Measurements from ENCODE around the gene GNAQ. TPM values are rescaled to one million over a fixed set of nuclear protein-coding genes. Genes with fewer than 3 reads are reported as not detected.

Gene GNAQ
- total and polyA plus RNA-seq, 12 donors, result 5.4 to 19.8 (median 13.2) TPM

DNA sequence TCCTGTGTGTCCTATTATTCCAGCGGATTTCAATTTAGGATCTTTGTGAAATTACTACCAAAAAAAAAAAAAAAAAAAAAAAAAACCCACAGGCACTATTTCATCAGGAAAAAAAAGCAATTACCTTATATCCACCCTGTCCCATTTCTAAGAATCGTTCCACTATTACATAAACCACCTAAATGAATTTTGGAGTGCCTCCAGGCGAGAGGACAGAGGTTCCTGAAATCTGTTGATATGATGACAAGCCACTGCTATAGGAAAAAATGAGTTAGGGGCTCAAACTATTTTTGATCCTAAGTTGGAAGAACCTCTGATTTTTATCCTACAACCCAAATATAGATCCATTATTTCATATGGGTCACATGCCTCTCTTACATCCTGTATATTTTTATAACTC lies 177.9 kb downstream of the GNAQ start:
- 80 to 84% methylated on average over 3 of the region's 3 CpGs for WGBS, 2 donors
- TF ChIP-seq, protein P1, sequence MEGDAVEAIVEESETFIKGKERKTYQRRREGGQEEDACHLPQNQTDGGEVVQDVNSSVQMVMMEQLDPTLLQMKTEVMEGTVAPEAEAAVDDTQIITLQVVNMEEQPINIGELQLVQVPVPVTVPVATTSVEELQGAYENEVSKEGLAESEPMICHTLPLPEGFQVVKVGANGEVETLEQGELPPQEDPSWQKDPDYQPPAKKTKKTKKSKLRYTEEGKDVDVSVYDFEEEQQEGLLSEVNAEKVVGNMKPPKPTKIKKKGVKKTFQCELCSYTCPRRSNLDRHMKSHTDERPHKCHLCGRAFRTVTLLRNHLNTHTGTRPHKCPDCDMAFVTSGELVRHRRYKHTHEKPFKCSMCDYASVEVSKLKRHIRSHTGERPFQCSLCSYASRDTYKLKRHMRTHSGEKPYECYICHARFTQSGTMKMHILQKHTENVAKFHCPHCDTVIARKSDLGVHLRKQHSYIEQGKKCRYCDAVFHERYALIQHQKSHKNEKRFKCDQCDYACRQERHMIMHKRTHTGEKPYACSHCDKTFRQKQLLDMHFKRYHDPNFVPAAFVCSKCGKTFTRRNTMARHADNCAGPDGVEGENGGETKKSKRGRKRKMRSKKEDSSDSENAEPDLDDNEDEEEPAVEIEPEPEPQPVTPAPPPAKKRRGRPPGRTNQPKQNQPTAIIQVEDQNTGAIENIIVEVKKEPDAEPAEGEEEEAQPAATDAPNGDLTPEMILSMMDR (IDR thresholded peaks at IDR 0.05), result no peak
- H3K27ac ChIP-seq, result no peak overlapping the region
- DNase-seq, result no peak
- H3K9me3 ChIP-seq, result peaks cover 0 to 3% (median 0%) of the 10 kb centered on the region in 11 donors
- H3K4me3 ChIP-seq, result no peak overlapping the region
- ATAC-seq, result no peak
- intact Hi-C loops (cut with DNase I), result no loop called here
- no peaks in the 10 kb centered on the region for H3K27me3 ChIP-seq
- H3K36me3 ChIP-seq, result no peaks in the 10 kb centered on the region
- peaks cover 6 to 67% (median 23%) of the 10 kb centered on the region in 9 donors for H3K4me1 ChIP-seq

DNA sequence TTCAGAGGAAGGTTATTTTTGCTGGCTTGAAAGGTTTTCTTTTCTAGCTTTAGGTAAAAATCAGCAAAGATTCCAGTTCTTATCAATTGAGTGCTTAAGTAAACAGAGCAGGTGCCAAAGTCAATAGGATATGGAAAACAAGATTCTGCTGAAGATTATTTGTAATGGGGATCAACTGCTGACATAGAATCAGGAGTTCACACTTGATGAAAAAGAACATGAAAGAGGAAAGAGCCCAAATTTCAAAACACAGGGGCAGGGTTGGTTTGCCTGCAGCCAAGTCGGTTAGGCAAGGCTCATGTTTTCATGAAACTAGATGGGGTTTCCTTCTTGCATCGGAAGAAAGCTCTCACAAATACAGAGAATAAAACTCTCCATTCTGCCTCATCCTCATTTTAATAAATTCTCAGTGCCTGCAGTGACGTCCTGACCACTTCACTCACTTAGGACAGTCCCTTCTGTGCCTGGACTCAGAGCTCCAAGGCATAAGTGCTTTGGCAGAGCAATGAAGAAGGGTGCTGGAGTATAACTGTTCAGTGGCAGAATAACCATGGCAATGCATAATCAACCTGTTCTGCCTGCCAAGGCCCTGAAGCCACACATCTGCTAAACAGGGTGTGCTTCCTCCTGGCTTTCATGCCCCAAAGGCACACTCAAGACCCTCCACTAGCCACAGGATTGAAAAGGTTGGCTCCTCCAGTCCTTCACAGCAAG lies 179.6 kb downstream of the GNAQ start:
- H3K27ac ChIP-seq, result peak overlapping the region in 3 of 10 donors; percentile 9 to 37 (median 16)
- intact Hi-C loops (cut with DNase I), result no loop called here
- DNase-seq, result no peak
- no peak for ATAC-seq
- WGBS, 2 donors, result 72 to 87% methylated on average over 3 of the region's 3 CpGs
- H3K4me3 ChIP-seq, result no peak overlapping the region
- no peaks in the 10 kb centered on the region for H3K27me3 ChIP-seq
- H3K4me1 ChIP-seq, result peaks cover 7 to 82% (median 39%) of the 10 kb centered on the region in 9 donors
- H3K36me3 ChIP-seq, result no peaks in the 10 kb centered on the region
- TF ChIP-seq, protein P1 (IDR thresholded peaks at IDR 0.05), result no peak
- H3K9me3 ChIP-seq, result no peaks in the 10 kb centered on the region

DNA sequence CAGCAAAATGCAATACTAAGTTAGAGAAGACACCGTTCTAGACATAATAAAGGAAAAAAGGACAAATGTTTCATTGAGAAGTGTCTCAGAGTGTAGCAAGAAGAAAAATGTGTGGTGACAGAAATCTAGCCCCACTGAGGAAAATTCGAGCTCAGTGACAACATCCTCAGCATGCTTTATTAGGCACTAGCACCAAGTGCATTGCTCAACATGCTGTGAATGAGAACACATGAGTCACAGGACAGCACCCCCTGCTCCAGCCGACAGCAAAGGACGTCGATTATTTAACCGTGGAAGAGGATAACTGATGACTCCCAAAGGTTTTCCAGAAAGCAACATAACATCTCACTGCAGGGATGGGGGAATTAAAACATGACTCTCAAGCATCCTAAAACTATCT lies 182.7 kb downstream of the GNAQ start:
- peaks cover 5 to 89% (median 58%) of the 10 kb centered on the region in 9 donors for H3K4me1 ChIP-seq
- H3K4me3 ChIP-seq, result no peak overlapping the region
- no peaks in the 10 kb centered on the region for H3K27me3 ChIP-seq
- TF ChIP-seq, protein P1 (IDR thresholded peaks at IDR 0.05), result no peak
- no peaks in the 10 kb centered on the region for H3K36me3 ChIP-seq
- WGBS, 2 donors, result 56 to 65% methylated on average over 6 of the region's 6 CpGs
- DNase-seq (peak; percentile 23 to 39), ATAC-seq (peak; percentile 62 to 94 (median 76))
- peak overlapping the region in 9 of 10 donors; percentile 51 to 81 (median 62) for H3K27ac ChIP-seq
- intact Hi-C loops (cut with DNase I), result loop anchor here in 2 of 10 donors (5.0 to 10.0 kb wide), 2 partner anchors 183 to 186 kb away; partner anchors contain the start of gene GNAQ (in 2 of the 2)
- no peaks in the 10 kb centered on the region for H3K9me3 ChIP-seq

DNA sequence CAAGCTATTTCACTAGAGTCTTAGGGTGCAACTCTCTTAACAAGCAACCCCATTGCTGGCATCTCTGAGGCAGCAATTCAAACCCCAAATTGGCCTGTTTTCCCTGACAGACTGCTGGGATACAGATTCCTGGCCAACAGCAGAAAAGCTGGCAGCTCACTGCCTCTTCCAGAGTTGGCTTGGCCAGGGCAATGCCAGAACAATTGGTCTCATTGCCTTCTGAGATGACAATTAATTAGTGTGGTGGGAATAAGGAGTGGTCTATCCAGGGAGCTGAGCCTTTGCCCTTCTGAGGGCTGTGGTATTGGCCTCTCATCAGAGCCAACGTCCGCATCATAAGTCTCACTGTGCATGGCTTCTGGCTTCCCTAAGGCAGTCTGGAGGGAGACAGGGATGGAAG lies 183.2 kb downstream of the GNAQ start:
- no peaks in the 10 kb centered on the region for H3K27me3 ChIP-seq
- peak in 2 of 8 donors; percentile 20 to 57 for ATAC-seq
- no peaks in the 10 kb centered on the region for H3K36me3 ChIP-seq
- no peak for DNase-seq
- H3K27ac ChIP-seq, result peak overlapping the region in 9 of 10 donors; percentile 51 to 81 (median 62)
- 78 to 85% methylated on average over 2 of the region's 2 CpGs for WGBS, 2 donors
- intact Hi-C loops (cut with DNase I), result loop anchor here in 2 of 10 donors (5.0 to 10.0 kb wide), 2 partner anchors 184 to 186 kb away; partner anchors contain the start of gene GNAQ (in 2 of the 2)
- TF ChIP-seq, protein P1 (IDR thresholded peaks at IDR 0.05), result no peak
- H3K9me3 ChIP-seq, result no peaks in the 10 kb centered on the region
- no peak overlapping the region for H3K4me3 ChIP-seq
- H3K4me1 ChIP-seq, result peaks cover 5 to 89% (median 58%) of the 10 kb centered on the region in 9 donors
